GM23338 (cell line): ENCODE data around the gene NEURL3. TPM values are rescaled to one million over a fixed set of nuclear protein-coding genes. Genes with fewer than 3 reads are reported as not detected.

Source experiments
- ATAC-seq: fragments of 200-7000 bp; cut with Tn5 transposase; 3 replicates; pipeline ENCODE4 v1.9.1; 2020
- DNase-seq: peaks from one replicate; pipeline ENCODE4 v3.0.0-alpha.2; 2015; ENCODE audit warnings: low spot score
- H2AFZ ChIP-seq: fragments of 200-600 bp; sonication (generic); 2 replicates; pipeline ENCODE4 v1.8.0; 2016; ENCODE audit warnings: antibody characterized with exemption, mild to moderate bottlenecking, moderate library complexity
- H3F3A ChIP-seq: fragments of 200-600 bp; sonication (generic); replicated peaks from 2 replicates; pipeline ENCODE4 v1.8.0; 2017; ENCODE audit warnings: antibody characterized with exemption, mixed run types, low read depth
- H3K27ac ChIP-seq: fragments of 200-600 bp; sonication (generic); 2 replicates; pipeline ENCODE4 v1.6.1; 2016; ENCODE audit warnings: low read depth
- H3K27me3 ChIP-seq: fragments of 200-600 bp; sonication (generic); 2 replicates; pipeline ENCODE4 v1.8.0; 2016; ENCODE audit warnings: mild to moderate bottlenecking, mixed run types, moderate library complexity; ENCODE audit not compliant: insufficient read depth
- H3K36me3 ChIP-seq: fragments of 200-600 bp; sonication (generic); 2 replicates; pipeline ENCODE4 v1.8.0; 2016; ENCODE audit warnings: mild to moderate bottlenecking; ENCODE audit not compliant: insufficient read depth
- H3K4me1 ChIP-seq: fragments of 200-600 bp; sonication (generic); 2 replicates; pipeline ENCODE4 v1.8.0; 2016; ENCODE audit warnings: mild to moderate bottlenecking, moderate library complexity; ENCODE audit not compliant: insufficient read depth
- H3K4me2 ChIP-seq: fragments of 200-600 bp; sonication (generic); 2 replicates; pipeline ENCODE4 v1.7.1; 2017; ENCODE audit warnings: mixed run types
- H3K4me3 ChIP-seq: fragments of 200-600 bp; sonication (generic); 2 replicates; pipeline ENCODE4 v1.6.1; 2016; ENCODE audit warnings: mixed run types
- H3K79me2 ChIP-seq: fragments of 200-600 bp; sonication (generic); replicated peaks from 2 replicates; pipeline ENCODE4 v1.8.0; 2017; ENCODE audit warnings: mild to moderate bottlenecking; ENCODE audit not compliant: insufficient read depth
- H3K9me2 ChIP-seq: fragments of 200-600 bp; sonication (generic); 2 replicates; pipeline ENCODE4 v1.8.0; 2017; ENCODE audit not compliant: insufficient read depth
- H4K20me1 ChIP-seq: fragments of 200-600 bp; sonication (generic); replicated peaks from 2 replicates; pipeline ENCODE4 v1.8.0; 2017; ENCODE audit warnings: mild to moderate bottlenecking; ENCODE audit not compliant: insufficient read depth
- H3K27ac Mint-ChIP-seq: 2 replicates; pipeline ENCODE4 v1.8.0; 2020; ENCODE audit warnings: inconsistent platforms, mild to moderate bottlenecking, moderate library complexity, mixed read lengths
- H3K27me3 Mint-ChIP-seq: 3 replicates; pipeline ENCODE4 v1.8.0; 2022; ENCODE audit warnings: low read depth, mild to moderate bottlenecking, moderate library complexity, mixed read lengths, inconsistent platforms; ENCODE audit not compliant: insufficient read depth, poor library complexity
- H3K36me3 Mint-ChIP-seq: 3 replicates; pipeline ENCODE4 v1.8.0; 2021; ENCODE audit warnings: low read depth, mild to moderate bottlenecking, inconsistent platforms, moderate library complexity, mixed read lengths
- H3K4me1 Mint-ChIP-seq: 3 replicates; pipeline ENCODE4 v1.8.0; 2020; ENCODE audit warnings: mild to moderate bottlenecking, inconsistent platforms, mixed read lengths
- H3K4me3 Mint-ChIP-seq: 3 replicates; pipeline ENCODE4 v1.8.0; 2021; ENCODE audit warnings: moderate library complexity, mild to moderate bottlenecking, inconsistent platforms, mixed read lengths
- H3K9me3 Mint-ChIP-seq: 3 replicates; pipeline ENCODE4 v1.8.0; 2020; ENCODE audit warnings: moderate library complexity, mild to moderate bottlenecking, inconsistent platforms, mixed read lengths
- CTCF ChIP-seq, 2 experiments: fragments of 200-600 bp in 1 of 2; sonication (generic) in 1 of 2; conservative IDR thresholded peaks; 2 replicates each; pipeline versions ENCODE4 v1.5.1 to v1.6.1; 2016 to 2017; ENCODE audit warnings: antibody characterized with exemption in 2 of 2, low read depth in 2 of 2, mild to moderate bottlenecking in 2 of 2, moderate library complexity in 1 of 2
- EZH2 ChIP-seq: fragments of 200-600 bp; sonication (generic); IDR thresholded peaks from one replicate; pipeline ENCODE4 v1.8.0; 2017; ENCODE audit warnings: antibody characterized with exemption, mild to moderate bottlenecking, low read depth; ENCODE audit not compliant: unreplicated experiment
- EZH2phosphoT487 ChIP-seq: fragments of 200-600 bp; sonication (generic); IDR thresholded peaks from one replicate; pipeline ENCODE4 v1.8.1; 2018; ENCODE audit warnings: antibody characterized with exemption; ENCODE audit not compliant: unreplicated experiment
- JUNB ChIP-seq: IDR thresholded peaks from one replicate; pipeline ENCODE4 v1.6.1; 2016; ENCODE audit warnings: antibody characterized with exemption; ENCODE audit not compliant: unreplicated experiment
- NANOG ChIP-seq: IDR thresholded peaks from 2 replicates; pipeline ENCODE4 v1.6.1; 2016; ENCODE audit warnings: antibody characterized with exemption, borderline replicate concordance
- POLR2AphosphoS5 ChIP-seq: IDR thresholded peaks from 2 replicates; pipeline ENCODE4 v1.6.1; 2016; ENCODE audit warnings: antibody characterized with exemption, low read depth
- STAT1 ChIP-seq: IDR thresholded peaks from one replicate; pipeline ENCODE4 v1.6.1; 2016; ENCODE audit warnings: antibody characterized with exemption; ENCODE audit not compliant: unreplicated experiment
- ZNF114 ChIP-seq: fragments of 250-450 bp; sonication (Bioruptor Pico); IDR thresholded peaks from 2 replicates; pipeline ENCODE4 v1.5.0; 2020; ENCODE audit warnings: mild to moderate bottlenecking, moderate library complexity
- ZNF331 ChIP-seq: fragments of 250-450 bp; sonication (Bioruptor Pico); IDR thresholded peaks from 2 replicates; pipeline ENCODE4 v1.5.0; 2020; ENCODE audit warnings: low read depth, mild to moderate bottlenecking, moderate library complexity
- polyA plus RNA-seq: library from polyadenylated mRNA; unstranded; fragments of >200 nt; fragmentation: Nextera tagmentation; extraction: Ambion mirVana; gene quantifications from 2 replicates; pipeline ENCODE4 v1.2.1, GENCODE V29; 2016
- total RNA-seq: library from RNA; depleted of rRNA; stranded (reverse); fragments of >200 nt; shearing (Covaris generic); gene quantifications from 2 replicates; pipeline ENCODE4 v1.2.3, GENCODE V29; 2014
- TF ChIP-seq, protein P1 (sequence below): fragments of 250-450 bp; sonication (Bioruptor Pico); IDR thresholded peaks from 2 replicates; pipeline ENCODE4 v1.5.0; 2020; ENCODE audit warnings: mild to moderate bottlenecking, moderate library complexity

The NEURL3 gene
- total and polyA plus RNA-seq, 2 experiments from 2014 or later, result 0.21 TPM; not detected in 1

- TF ChIP-seq EZH2 (no peak), CTCF (conservative IDR thresholded peaks at IDR 0.05; ENCODE audit: low read depth in 2 of 2) (no peak), JUNB (no peak), NANOG (no peak), POLR2AphosphoS5 (no peak), EZH2phosphoT487 (no peak), STAT1 (no peak), ZNF114 (CRISPR knock-in tag) (no peak), ZNF331 (CRISPR knock-in tag) (no peak)
- TF ChIP-seq, protein P1, sequence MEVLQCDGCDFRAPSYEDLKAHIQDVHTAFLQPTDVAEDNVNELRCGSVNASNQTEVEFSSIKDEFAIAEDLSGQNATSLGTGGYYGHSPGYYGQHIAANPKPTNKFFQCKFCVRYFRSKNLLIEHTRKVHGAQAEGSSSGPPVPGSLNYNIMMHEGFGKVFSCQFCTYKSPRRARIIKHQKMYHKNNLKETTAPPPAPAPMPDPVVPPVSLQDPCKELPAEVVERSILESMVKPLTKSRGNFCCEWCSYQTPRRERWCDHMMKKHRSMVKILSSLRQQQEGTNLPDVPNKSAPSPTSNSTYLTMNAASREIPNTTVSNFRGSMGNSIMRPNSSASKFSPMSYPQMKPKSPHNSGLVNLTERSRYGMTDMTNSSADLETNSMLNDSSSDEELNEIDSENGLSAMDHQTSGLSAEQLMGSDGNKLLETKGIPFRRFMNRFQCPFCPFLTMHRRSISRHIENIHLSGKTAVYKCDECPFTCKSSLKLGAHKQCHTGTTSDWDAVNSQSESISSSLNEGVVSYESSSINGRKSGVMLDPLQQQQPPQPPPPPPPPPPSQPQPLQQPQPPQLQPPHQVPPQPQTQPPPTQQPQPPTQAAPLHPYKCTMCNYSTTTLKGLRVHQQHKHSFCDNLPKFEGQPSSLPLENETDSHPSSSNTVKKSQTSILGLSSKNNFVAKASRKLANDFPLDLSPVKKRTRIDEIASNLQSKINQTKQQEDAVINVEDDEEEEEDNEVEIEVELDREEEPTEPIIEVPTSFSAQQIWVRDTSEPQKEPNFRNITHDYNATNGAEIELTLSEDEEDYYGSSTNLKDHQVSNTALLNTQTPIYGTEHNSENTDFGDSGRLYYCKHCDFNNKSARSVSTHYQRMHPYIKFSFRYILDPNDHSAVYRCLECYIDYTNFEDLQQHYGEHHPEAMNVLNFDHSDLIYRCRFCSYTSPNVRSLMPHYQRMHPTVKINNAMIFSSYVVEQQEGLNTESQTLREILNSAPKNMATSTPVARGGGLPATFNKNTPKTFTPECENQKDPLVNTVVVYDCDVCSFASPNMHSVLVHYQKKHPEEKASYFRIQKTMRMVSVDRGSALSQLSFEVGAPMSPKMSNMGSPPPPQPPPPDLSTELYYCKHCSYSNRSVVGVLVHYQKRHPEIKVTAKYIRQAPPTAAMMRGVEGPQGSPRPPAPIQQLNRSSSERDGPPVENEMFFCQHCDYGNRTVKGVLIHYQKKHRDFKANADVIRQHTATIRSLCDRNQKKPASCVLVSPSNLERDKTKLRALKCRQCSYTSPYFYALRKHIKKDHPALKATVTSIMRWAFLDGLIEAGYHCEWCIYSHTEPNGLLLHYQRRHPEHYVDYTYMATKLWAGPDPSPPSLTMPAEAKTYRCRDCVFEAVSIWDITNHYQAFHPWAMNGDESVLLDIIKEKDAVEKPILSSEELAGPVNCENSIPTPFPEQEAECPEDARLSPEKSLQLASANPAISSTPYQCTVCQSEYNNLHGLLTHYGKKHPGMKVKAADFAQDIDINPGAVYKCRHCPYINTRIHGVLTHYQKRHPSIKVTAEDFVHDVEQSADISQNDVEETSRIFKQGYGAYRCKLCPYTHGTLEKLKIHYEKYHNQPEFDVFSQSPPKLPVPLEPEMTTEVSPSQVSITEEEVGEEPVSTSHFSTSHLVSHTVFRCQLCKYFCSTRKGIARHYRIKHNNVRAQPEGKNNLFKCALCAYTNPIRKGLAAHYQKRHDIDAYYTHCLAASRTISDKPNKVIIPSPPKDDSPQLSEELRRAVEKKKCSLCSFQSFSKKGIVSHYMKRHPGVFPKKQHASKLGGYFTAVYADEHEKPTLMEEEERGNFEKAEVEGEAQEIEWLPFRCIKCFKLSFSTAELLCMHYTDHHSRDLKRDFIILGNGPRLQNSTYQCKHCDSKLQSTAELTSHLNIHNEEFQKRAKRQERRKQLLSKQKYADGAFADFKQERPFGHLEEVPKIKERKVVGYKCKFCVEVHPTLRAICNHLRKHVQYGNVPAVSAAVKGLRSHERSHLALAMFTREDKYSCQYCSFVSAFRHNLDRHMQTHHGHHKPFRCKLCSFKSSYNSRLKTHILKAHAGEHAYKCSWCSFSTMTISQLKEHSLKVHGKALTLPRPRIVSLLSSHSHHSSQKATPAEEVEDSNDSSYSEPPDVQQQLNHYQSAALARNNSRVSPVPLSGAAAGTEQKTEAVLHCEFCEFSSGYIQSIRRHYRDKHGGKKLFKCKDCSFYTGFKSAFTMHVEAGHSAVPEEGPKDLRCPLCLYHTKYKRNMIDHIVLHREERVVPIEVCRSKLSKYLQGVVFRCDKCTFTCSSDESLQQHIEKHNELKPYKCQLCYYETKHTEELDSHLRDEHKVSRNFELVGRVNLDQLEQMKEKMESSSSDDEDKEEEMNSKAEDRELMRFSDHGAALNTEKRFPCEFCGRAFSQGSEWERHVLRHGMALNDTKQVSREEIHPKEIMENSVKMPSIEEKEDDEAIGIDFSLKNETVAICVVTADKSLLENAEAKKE (CRISPR knock-in tag), result no peak
- Mint-ChIP-seq H3K27ac (no peak overlapping the region), H3K4me3 (peak overlapping the region; percentile 57; the same call in 2 of the 3 replicates), H3K4me1 (peaks cover 16% of the 10 kb centered on the region), H3K9me3 (no peaks in the 10 kb centered on the region), H3K36me3 (no peaks in the 10 kb centered on the region; the same call in 2 of the 3 replicates), H3K27me3 (peaks cover 5% of the 10 kb centered on the region)
- Histone ChIP-seq H3K27me3 (no peaks in the 10 kb centered on the region), H3K4me2 (peak overlapping the region; percentile 73), H3F3A (no peaks in the 10 kb centered on the region), H4K20me1 (no peaks in the 10 kb centered on the region), H3K9me2 (no peaks in the 10 kb centered on the region), H3K4me3 (peak overlapping the region; percentile 46; the same call in 1 of the 2 replicates), H3K79me2 (no peaks in the 10 kb centered on the region), H3K27ac (no peak overlapping the region), H3K36me3 (no peaks in the 10 kb centered on the region), H3K4me1 (peaks cover 11% of the 10 kb centered on the region; the same call in 1 of the 2 replicates), H2AFZ (peak overlapping the region; percentile 100)
- no peak for DNase-seq
- no peak for ATAC-seq
These were observed 18.5 kb downstream of the NEURL3 start for GRCh38 chr2:96486696-96487095.
